ENCODE results near the gene PIP4K2B. TPM values are rescaled to one million over a fixed set of nuclear protein-coding genes. Genes with fewer than 3 reads are reported as not detected.

The PIP4K2B gene
- 10 to 100 TPM; 39.8 to 43.3 TPM for total RNA-seq
- polyA plus RNA-seq (ENCODE audit: insufficient read length in 6 of 6) = 10 to 100 TPM; 84.8 to 94.3 (median 88.2) TPM
- long read RNA-seq, donor 1, full-length matches to known transcripts = 15 of 24 reads
- long read RNA-seq, donor 1, partial matches to known transcripts = 9 of 24 reads
- long read RNA-seq, donor 1, other reads (novel, unspliced or antisense) = 0 of 24 reads
- long read RNA-seq, donor 2, full-length matches to known transcripts = 11 of 20 reads
- long read RNA-seq, donor 2, partial matches to known transcripts = 9 of 20 reads
- long read RNA-seq, donor 2, other reads (novel, unspliced or antisense) = 0 of 20 reads
- long read RNA-seq, donor 3, full-length matches to known transcripts = 5 of 5 reads
- long read RNA-seq, donor 3, partial matches to known transcripts = 0 of 5 reads
- long read RNA-seq, donor 3, other reads (novel, unspliced or antisense) = 0 of 5 reads
- long read RNA-seq, donor 4, partial matches to known transcripts = 0 of 2 reads
- long read RNA-seq, donor 4, other reads (novel, unspliced or antisense) = 2 of 2 reads
- long read RNA-seq, donor 5, full-length matches to known transcripts = 2 of 2 reads
- long read RNA-seq, donor 5, partial matches to known transcripts = 0 of 2 reads
- long read RNA-seq, donor 5, other reads (novel, unspliced or antisense) = 0 of 2 reads
- long read RNA-seq, donor 6, full-length matches to known transcripts = 5 of 10 reads
- long read RNA-seq, donor 6, partial matches to known transcripts = 5 of 10 reads
- long read RNA-seq, donor 6, other reads (novel, unspliced or antisense) = 0 of 10 reads
- long read RNA-seq, donor 7, full-length matches to known transcripts = 2 of 7 reads
- long read RNA-seq, donor 7, partial matches to known transcripts = 5 of 7 reads
- long read RNA-seq, donor 7, other reads (novel, unspliced or antisense) = 0 of 7 reads
- long read RNA-seq, donor 8, full-length matches to known transcripts = 5 of 124 reads
- long read RNA-seq, donor 8, partial matches to known transcripts = 59 of 124 reads
- long read RNA-seq, donor 8, other reads (novel, unspliced or antisense) = 60 of 124 reads
- long read RNA-seq, donor 9 = 0 reads
- long read RNA-seq, donor 10, partial matches to known transcripts = 0 of 3 reads
- long read RNA-seq, donor 10, other reads (novel, unspliced or antisense) = 3 of 3 reads
- long read RNA-seq, donor 11 = 0 reads
- long read RNA-seq, donor 12, full-length matches to known transcripts = 4 of 4 reads
- long read RNA-seq, donor 12, partial matches to known transcripts = 0 of 4 reads
- long read RNA-seq, donor 12, other reads (novel, unspliced or antisense) = 0 of 4 reads

GRCh38 chr17:38799501-38800236 is at the start of gene PIP4K2B:
Gene PIP4K2B, minus strand, starts transcription at chr17:38799556. Its CDS starts 132 bp downstream, at chr17:38799424.
- intact Hi-C loops (cut with DNase I) = no loop called here
- Histone ChIP-seq H3K36me3 (peaks cover 0 to 50% of the 10 kb centered on the region in 2 donors), H3K4me3 (peak within 1 kb of the TSS; percentile 88 to 90), H3K27ac (peak within 1 kb of the TSS; percentile 99), H3K9me3 (no peaks in the 10 kb centered on the region), H3K27me3 (no peaks in the 10 kb centered on the region), H3K4me1 (peaks cover 18 to 42% of the 10 kb centered on the region in 2 donors)
- DNase-seq = peak; percentile 96 to 98 (median 97)
- TF ChIP-seq CTCF (IDR thresholded peaks at IDR 0.05) = no peak
- ATAC-seq = peak; percentile 96

- peaks cover 0 to 66% of the 10 kb centered on the region in 2 donors for H3K36me3 ChIP-seq
- no peaks in the 10 kb centered on the region for H3K9me3 ChIP-seq
- H3K4me1 ChIP-seq = peaks cover 19 to 34% of the 10 kb centered on the region in 2 donors
- no peak for TF ChIP-seq CTCF (IDR thresholded peaks at IDR 0.05)
- H3K27me3 ChIP-seq = no peaks in the 10 kb centered on the region
- DNase-seq = no peak
- intact Hi-C loops (cut with DNase I) = no loop called here
- ATAC-seq = no peak
- H3K27ac ChIP-seq = no peak overlapping the region
- H3K4me3 ChIP-seq = no peak overlapping the region
These were observed 49.2 kb upstream of the PIP4K2B start for GRCh38 chr17:38848557-38848891.

- no peak overlapping the region for H3K27ac ChIP-seq
- intact Hi-C loops (cut with DNase I) = no loop called here
- DNase-seq = no peak
- no peaks in the 10 kb centered on the region for H3K27me3 ChIP-seq
- no peaks in the 10 kb centered on the region for H3K9me3 ChIP-seq
- ATAC-seq = no peak
- peaks cover 0 to 31% of the 10 kb centered on the region in 2 donors for H3K36me3 ChIP-seq
- H3K4me1 ChIP-seq = peaks cover 0 to under 1% of the 10 kb centered on the region in 2 donors
- TF ChIP-seq CTCF (IDR thresholded peaks at IDR 0.05) = no peak
- H3K4me3 ChIP-seq = no peak overlapping the region
These were observed 45.0 kb upstream of the PIP4K2B start for GRCh38 chr17:38844261-38844757.

- ATAC-seq (no peak), DNase-seq (no peak)
- intact Hi-C loops (cut with DNase I) = no loop called here
These were observed 26.4 kb upstream of the PIP4K2B start for GRCh38 chr17:38825762-38826247.

More at GRCh38 chr17:38825762-38826247, 26.4 kb upstream of the PIP4K2B start:
- Histone ChIP-seq H3K4me1 (peaks cover 11 to 35% of the 10 kb centered on the region in 2 donors), H3K36me3 (peaks cover 0 to 11% of the 10 kb centered on the region in 2 donors), H3K27ac (peak overlapping the region; percentile 94 to 95), H3K27me3 (no peaks in the 10 kb centered on the region), H3K4me3 (peak overlapping the region; percentile 84 to 91), H3K9me3 (no peaks in the 10 kb centered on the region)
- TF ChIP-seq CTCF (IDR thresholded peaks at IDR 0.05) = no peak
